GM12891 (cell line): ENCODE results near the gene HAUS5.
"Not testable (repeated sequence)": the region's sequence is repeated elsewhere in the genome, so short reads cannot be mapped to it uniquely, and the experiment has no call there.

Source experiments
- POLR2A ChIP-seq: IDR thresholded peaks from 2 replicates; pipeline ENCODE4 v1.6.1; 2011; ENCODE audit warnings: low read depth, low read length, control low read depth
- SPI1 ChIP-seq: IDR thresholded peaks from 2 replicates; pipeline ENCODE4 v1.6.1; 2011; ENCODE audit warnings: low read depth, low read length, control low read depth
- TAF1 ChIP-seq: IDR thresholded peaks from 2 replicates; pipeline ENCODE4 v1.6.1; 2011; ENCODE audit warnings: low read depth, low read length, control low read depth

GRCh38 chr19:35604436-35604835 lies 8.1 kb upstream of the HAUS5 start:
- not testable (repeated sequence) for TF ChIP-seq SPI1, POLR2A, TAF1
